T-cell (primary cell): ENCODE results near the gene PET117. TPM values are rescaled to one million over a fixed set of nuclear protein-coding genes. Genes with fewer than 3 reads are reported as not detected.
"Not testable (repeated sequence)": the region's sequence is repeated elsewhere in the genome, so short reads cannot be mapped to it uniquely, and the experiment has no call there.

Experiments
- ATAC-seq, 4 experiments: fragments of 200-7000 bp in 3 of 4; fragments of 150-1000 bp in 1 of 4; cut with Tn5 transposase; replicated peaks in 1 of 4; 1 replicate in 3 of 4; 2 replicates in 1 of 4; pipeline ENCODE4 v1.10.0; 2021; ENCODE audit warnings: moderate library complexity in 3 of 4, mild to moderate bottlenecking in 2 of 4, moderate number of reproducible peaks in 1 of 4
- CTCF ChIA-PET, 2 donors: fragments of 300-600 bp; sonication (Branson Sonifier 250); formaldehyde crosslinking; loops; one replicate each; lab custom pipeline; 2022; ENCODE audit warnings: antibody characterized with exemption in 2 of 2; lab: Charles Lee
- POLR2A ChIA-PET, 2 donors: fragments of 300-600 bp; sonication (Branson Sonifier 250); formaldehyde crosslinking; loops; one replicate each; lab custom pipeline; 2022; ENCODE audit warnings: antibody characterized with exemption in 2 of 2; lab: Charles Lee
- DNase-seq, 35 experiments: peaks; one replicate each; pipeline versions ENCODE4 v3.0.0 to v3.0.0-alpha.2; 2013 to 2023
- H3K27ac ChIP-seq: one replicate; pipeline ENCODE4 v1.5.1; 2013; ENCODE audit warnings: low read length
- H3K27me3 ChIP-seq, 2 experiments: replicated peaks in 1 of 2; 1 replicate in 1 of 2; 2 replicates in 1 of 2; pipeline versions ENCODE4 v1.6.1 to v1.7.0; 2013; ENCODE audit warnings: low read length in 1 of 2, mixed read lengths in 1 of 2; ENCODE audit not compliant: control insufficient read depth in 2 of 2, insufficient read depth in 2 of 2; ENCODE audit errors: extremely low read depth in 1 of 2
- H3K36me3 ChIP-seq, 2 donors: 1 replicate in 1 of 2; 2 replicates in 1 of 2; pipeline versions ENCODE4 v1.6.1 to v1.7.0; 2013; ENCODE audit warnings: low read length in 1 of 2; ENCODE audit not compliant: control insufficient read depth in 2 of 2, insufficient read depth in 1 of 2; ENCODE audit errors: extremely low read depth in 1 of 2
- H3K4me1 ChIP-seq, 2 experiments: 1 replicate in 1 of 2; 2 replicates in 1 of 2; pipeline versions ENCODE4 v1.6.1 to v1.7.0; 2013; ENCODE audit warnings: low read length in 2 of 2, mixed read lengths in 1 of 2; ENCODE audit not compliant: insufficient read depth in 2 of 2, control insufficient read depth in 1 of 2; ENCODE audit errors: extremely low read depth in 1 of 2
- H3K4me3 ChIP-seq, 2 donors: 1 replicate in 1 of 2; 2 replicates in 1 of 2; pipeline versions ENCODE4 v1.5.1 to v1.7.0; 2013; ENCODE audit warnings: mild to moderate bottlenecking in 2 of 2, low read length in 1 of 2, moderate library complexity in 1 of 2; ENCODE audit not compliant: control insufficient read depth in 1 of 2; ENCODE audit errors: extremely low read depth in 1 of 2
- H3K9me3 ChIP-seq: 2 replicates; pipeline ENCODE4 v1.7.0; 2013
- H3K27ac Mint-ChIP-seq, 2 donors: one replicate each; pipeline ENCODE4 v1.8.0; 2020 to 2021; ENCODE audit warnings: mild to moderate bottlenecking in 2 of 2, mixed read lengths in 2 of 2
- H3K27me3 Mint-ChIP-seq, 2 donors: one replicate each; pipeline ENCODE4 v1.8.0; 2021 to 2022; ENCODE audit warnings: mixed read lengths in 2 of 2
- H3K36me3 Mint-ChIP-seq: one replicate; pipeline ENCODE4 v1.8.0; 2021; ENCODE audit warnings: mixed read lengths
- H3K4me1 Mint-ChIP-seq, 3 donors: one replicate each; pipeline ENCODE4 v1.8.0; 2020 to 2022; ENCODE audit warnings: mixed read lengths in 3 of 3, mild to moderate bottlenecking in 1 of 3
- H3K4me3 Mint-ChIP-seq, 3 donors: one replicate each; pipeline ENCODE4 v1.8.0; 2020 to 2022; ENCODE audit warnings: mild to moderate bottlenecking in 3 of 3, mixed read lengths in 3 of 3, moderate library complexity in 3 of 3
- H3K9me3 Mint-ChIP-seq, 3 donors: one replicate each; pipeline ENCODE4 v1.8.0; 2020 to 2022; ENCODE audit warnings: mixed read lengths in 3 of 3
- WGBS: methylation state at CpG from one replicate; pipeline ENCODE4 v1.1.5; 2013; ENCODE audit warnings: missing lambda C conversion rate; ENCODE audit not compliant: insufficient coverage; 5-methylcytosine and 5-hydroxymethylcytosine counted together
- total RNA-seq, 35 experiments: library from RNA in 6 of 35; stranded (reverse) in 6 of 35; fragments of 120-200 nt in 1 of 35; gene quantifications; one replicate each; pipeline versions ENCODE4 v1.2.1 to v1.2.4 and lab custom pipeline; 2013 to 2026

The PET117 gene
- total RNA-seq, 5 donors from 2014 or later (not counting 1 experiment from before 2014, with no cell fraction given): 10.0 to 15.6 (median 13.4) TPM

DNA sequence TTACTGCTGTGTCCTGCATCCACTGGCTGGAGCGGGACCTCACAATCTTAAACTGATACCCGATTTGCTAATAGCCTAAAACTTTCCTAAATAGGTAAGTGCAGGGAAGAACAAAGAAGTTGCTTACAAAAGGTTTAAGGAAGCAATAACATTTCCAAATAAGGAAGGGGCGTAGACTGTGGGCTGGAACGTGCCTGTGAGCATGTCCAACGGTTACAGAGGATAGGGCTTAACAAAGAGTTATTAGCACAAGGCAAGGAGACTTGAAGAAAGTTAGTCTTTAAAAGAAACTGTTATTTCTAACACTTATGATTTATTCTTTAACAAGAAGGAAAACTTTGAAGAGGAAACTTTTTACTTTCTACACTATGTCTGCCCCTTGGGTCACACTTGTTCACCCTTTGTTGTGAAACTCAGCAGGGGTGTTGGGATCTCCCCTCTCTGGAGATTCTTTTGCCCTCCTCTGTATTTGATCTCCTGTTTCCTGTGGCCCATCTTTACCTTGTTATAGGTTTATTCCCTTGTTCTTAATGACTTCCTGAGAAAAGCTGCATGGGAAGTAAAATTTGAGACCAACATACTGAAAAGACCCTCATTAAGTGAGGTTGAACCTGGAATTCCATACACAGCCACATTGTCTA lies 28.7 kb downstream of the PET117 start:
- peaks cover 5 to 15% of the 10 kb centered on the region in 2 experiments for H3K4me1 ChIP-seq
- H3K27me3 ChIP-seq: no peaks in the 10 kb centered on the region
- no peaks in the 10 kb centered on the region for H3K27me3 Mint-ChIP-seq
- ChIA-PET POLR2A (no interaction called here), CTCF (interaction anchor here in 1 of 2 donors (0.5 kb wide), 1 partner anchor 21 kb away, joined by 3 read pairs; no protein-coding TSS in a partner anchor)
- no peak overlapping the region for H3K27ac Mint-ChIP-seq
- peaks cover 57 to 68% (median 66%) of the 10 kb centered on the region in 3 donors for H3K4me1 Mint-ChIP-seq
- no peaks in the 10 kb centered on the region for H3K9me3 ChIP-seq
- H3K36me3 Mint-ChIP-seq: peaks cover 51% of the 10 kb centered on the region
- 100% methylated on average over 1 of the region's 5 CpGs for WGBS
- no peak overlapping the region for H3K4me3 Mint-ChIP-seq
- ATAC-seq (no peak), DNase-seq (no peak)
- no peaks in the 10 kb centered on the region for H3K9me3 Mint-ChIP-seq
- peaks cover 0 to 44% of the 10 kb centered on the region in 2 donors for H3K36me3 ChIP-seq
- no peak overlapping the region for H3K27ac ChIP-seq
- no peak overlapping the region for H3K4me3 ChIP-seq

DNA sequence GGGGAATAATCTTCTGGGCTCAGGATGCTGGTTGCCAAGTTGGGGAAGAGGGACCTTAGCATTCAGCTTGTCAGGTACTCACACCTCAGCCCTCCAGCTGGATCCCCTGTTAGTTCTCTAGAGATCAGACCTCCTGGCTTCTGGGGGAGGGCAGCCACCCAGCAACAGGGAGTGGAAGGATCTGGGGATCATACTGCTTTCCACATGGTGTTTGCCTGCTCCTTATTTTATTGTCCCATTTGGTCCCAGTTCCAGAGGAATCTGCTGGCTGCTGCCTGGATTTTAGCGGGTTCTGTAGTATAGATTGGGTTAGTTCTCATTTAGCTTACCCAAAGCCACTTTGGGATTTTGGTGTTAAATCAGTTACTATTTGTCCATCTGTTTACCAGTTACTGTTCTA lies 29.3 kb downstream of the PET117 start:
- H3K4me3 Mint-ChIP-seq: no peak overlapping the region
- CTCF ChIA-PET: interaction anchor here in 1 of 2 donors (0.5 kb wide), 1 partner anchor 22 kb away, joined by 3 read pairs; no protein-coding TSS in a partner anchor
- no peaks in the 10 kb centered on the region for H3K9me3 ChIP-seq
- no CpG with 5 or more reads among the region's 1 CpG for WGBS
- no peak for DNase-seq
- H3K27ac Mint-ChIP-seq: no peak overlapping the region
- H3K4me1 Mint-ChIP-seq: peaks cover 57 to 69% (median 68%) of the 10 kb centered on the region in 3 donors
- H3K36me3 ChIP-seq: peaks cover 0 to 39% of the 10 kb centered on the region in 2 donors
- H3K4me3 ChIP-seq: no peak overlapping the region
- POLR2A ChIA-PET: no interaction called here
- no peak for ATAC-seq
- H3K27ac ChIP-seq: no peak overlapping the region
- peaks cover 51% of the 10 kb centered on the region for H3K36me3 Mint-ChIP-seq
- peaks cover 5 to 15% of the 10 kb centered on the region in 2 experiments for H3K4me1 ChIP-seq
- no peaks in the 10 kb centered on the region for H3K9me3 Mint-ChIP-seq
- no peaks in the 10 kb centered on the region for H3K27me3 Mint-ChIP-seq
- no peaks in the 10 kb centered on the region for H3K27me3 ChIP-seq

DNA sequence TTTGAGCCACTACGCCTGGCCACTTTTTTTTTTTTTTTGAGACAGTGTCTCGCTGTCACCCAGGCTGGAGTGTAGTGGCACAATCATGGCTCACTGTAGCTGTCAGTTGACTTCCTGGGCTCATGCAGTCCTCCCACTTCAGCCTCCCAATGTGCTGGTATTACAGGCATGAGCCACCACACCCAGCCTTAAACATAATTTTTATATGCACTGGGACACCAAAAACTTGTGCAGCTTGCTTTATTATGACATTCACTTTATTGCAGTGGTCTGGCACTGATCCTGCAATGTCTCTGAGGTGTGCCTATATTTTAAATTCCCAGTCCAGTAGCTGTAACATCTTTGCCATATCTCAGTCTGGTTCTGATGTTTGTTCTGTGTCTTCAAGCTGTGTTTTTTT lies 34.7 kb downstream of the PET117 start:
- Mint-ChIP-seq H3K36me3 (peaks cover 69% of the 10 kb centered on the region), H3K27ac (no peak overlapping the region), H3K9me3 (no peaks in the 10 kb centered on the region), H3K4me3 (no peak overlapping the region), H3K27me3 (no peaks in the 10 kb centered on the region), H3K4me1 (peaks cover 34 to 51% (median 50%) of the 10 kb centered on the region in 3 donors)
- Histone ChIP-seq H3K4me3 (no peak overlapping the region), H3K36me3 (peaks cover 5 to 25% of the 10 kb centered on the region in 2 donors), H3K27ac (no peak overlapping the region), H3K9me3 (no peaks in the 10 kb centered on the region), H3K4me1 (no peaks in the 10 kb centered on the region), H3K27me3 (no peaks in the 10 kb centered on the region)
- ATAC-seq (no peak), DNase-seq (no peak)
- 92% methylated on average over 1 of the region's 2 CpGs for WGBS
- ChIA-PET CTCF (interaction anchor here in 1 of 2 donors (0.7 kb wide), 1 partner anchor 12 kb away, joined by 3 read pairs; no protein-coding TSS in a partner anchor), POLR2A (interaction anchor here (0.7 kb wide), 2 partner anchors 14 to 599 kb away, joined by 3 to 4 read pairs; no protein-coding TSS in a partner anchor)

DNA sequence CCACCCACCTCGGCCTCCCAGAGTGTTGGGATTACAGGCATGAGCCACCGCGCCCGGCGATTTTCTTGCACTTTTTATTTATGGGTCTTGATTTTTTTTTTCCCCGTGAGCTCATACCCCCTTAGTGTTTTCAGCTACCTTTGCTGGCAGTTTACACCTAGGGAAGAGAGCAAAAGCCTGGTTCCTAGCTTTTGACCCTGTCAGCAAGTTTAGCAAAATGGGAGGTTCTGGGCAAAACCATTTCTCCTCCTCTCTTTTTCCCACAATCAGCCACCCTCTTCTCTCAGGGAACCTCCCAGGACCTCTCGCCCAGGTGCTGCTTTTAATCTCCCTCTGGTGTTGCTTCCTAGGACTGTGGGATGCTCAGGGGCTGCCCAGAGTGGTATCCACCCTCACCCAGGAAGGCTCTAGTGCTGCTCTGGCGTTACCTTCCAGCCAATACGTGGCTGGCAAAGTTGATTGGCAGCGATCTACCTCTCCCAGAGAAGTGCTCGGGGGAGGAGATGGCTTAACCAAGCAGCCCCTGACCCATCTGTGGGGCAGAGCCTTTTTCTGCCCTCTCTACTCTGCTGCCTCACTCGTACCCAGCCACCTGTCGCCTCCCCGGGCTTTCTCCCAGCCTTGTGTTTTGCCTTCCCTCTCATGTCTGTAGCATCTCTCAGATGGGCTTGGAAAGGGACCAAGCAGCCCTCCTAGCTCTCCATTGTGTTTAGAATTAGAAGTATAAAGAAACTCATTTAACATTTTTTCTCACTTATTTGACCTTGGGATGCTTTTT lies 37.4 kb downstream of the PET117 start:
- H3K27ac Mint-ChIP-seq: no peak overlapping the region
- H3K27me3 ChIP-seq: no peaks in the 10 kb centered on the region
- H3K4me3 ChIP-seq: no peak overlapping the region
- peaks cover under 1 to 5% (median 2%) of the 10 kb centered on the region in 3 donors for H3K9me3 Mint-ChIP-seq
- ChIA-PET POLR2A (no interaction called here), CTCF (interaction anchor here in 1 of 2 donors (0.6 kb wide), 1 partner anchor 321 kb away, joined by 9 read pairs; no protein-coding TSS in a partner anchor)
- ATAC-seq: no peak
- WGBS: 95% methylated on average over 10 of the region's 14 CpGs
- H3K36me3 ChIP-seq: peaks cover 8 to 23% of the 10 kb centered on the region in 2 donors
- H3K4me1 Mint-ChIP-seq: peaks cover 21 to 32% (median 28%) of the 10 kb centered on the region in 3 donors
- no peak overlapping the region for H3K4me3 Mint-ChIP-seq
- no peaks in the 10 kb centered on the region for H3K4me1 ChIP-seq
- H3K9me3 ChIP-seq: no peaks in the 10 kb centered on the region
- H3K27ac ChIP-seq: no peak overlapping the region
- no peak for DNase-seq
- no peaks in the 10 kb centered on the region for H3K27me3 Mint-ChIP-seq
- peaks cover 76% of the 10 kb centered on the region for H3K36me3 Mint-ChIP-seq

DNA sequence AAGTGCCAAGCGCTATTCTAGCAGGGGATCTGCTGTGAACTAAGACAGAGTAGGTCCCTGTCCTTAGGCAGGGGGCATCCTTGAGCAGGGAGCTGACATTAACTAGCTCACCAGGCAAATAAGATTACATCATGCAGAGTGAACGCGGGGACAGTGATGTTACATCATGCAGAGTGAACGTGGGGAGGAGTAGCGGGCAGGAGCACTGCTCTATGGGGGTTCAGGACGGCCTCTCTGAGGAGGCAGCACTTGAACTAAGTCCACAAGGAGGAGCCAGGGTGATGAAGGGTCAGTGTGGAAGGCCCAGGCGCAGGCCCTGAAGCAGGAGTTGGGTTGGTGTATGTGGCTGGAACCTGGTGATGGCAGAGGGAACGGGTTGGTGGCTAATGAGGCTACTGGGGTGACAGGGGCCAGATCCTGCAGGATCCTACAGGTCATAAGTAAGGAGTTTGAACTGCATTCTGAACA lies 38.7 kb downstream of the PET117 start:
- Histone ChIP-seq H3K4me1 (no peaks in the 10 kb centered on the region), H3K9me3 (no peaks in the 10 kb centered on the region), H3K4me3 (no peak overlapping the region), H3K36me3 (peaks cover 9 to 26% of the 10 kb centered on the region in 2 donors), H3K27ac (no peak overlapping the region), H3K27me3 (no peaks in the 10 kb centered on the region)
- Mint-ChIP-seq H3K36me3 (peaks cover 75% of the 10 kb centered on the region), H3K9me3 (peaks cover 5 to 10% (median 6%) of the 10 kb centered on the region in 3 donors), H3K4me3 (no peak overlapping the region), H3K27me3 (no peaks in the 10 kb centered on the region), H3K27ac (no peak overlapping the region), H3K4me1 (peaks cover 17 to 24% (median 22%) of the 10 kb centered on the region in 3 donors)
- WGBS: 100% methylated on average over 7 of the region's 8 CpGs
- no peak for ATAC-seq
- ChIA-PET POLR2A (no interaction called here), CTCF (no interaction called here)
- no peak for DNase-seq

DNA sequence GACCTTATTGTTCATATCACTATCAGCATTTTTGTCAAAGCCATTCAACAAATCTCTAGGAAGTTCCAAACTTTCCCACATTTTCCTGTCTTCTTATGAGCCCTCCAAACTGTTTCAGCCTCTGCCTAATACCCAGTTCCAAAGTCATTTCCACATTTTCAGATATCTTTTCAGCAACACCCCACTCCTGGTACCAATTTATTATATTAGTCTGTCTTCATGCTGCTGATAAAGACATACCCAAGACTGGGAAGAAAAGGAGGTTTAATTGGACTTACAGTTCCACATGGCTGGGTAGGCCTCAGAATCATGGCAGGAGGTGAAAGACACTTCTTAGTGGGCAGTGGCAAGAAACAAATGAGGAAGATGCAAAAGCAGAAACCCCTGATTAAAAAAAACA lies 42.7 kb downstream of the PET117 start:
- H3K9me3 Mint-ChIP-seq: peaks cover 5 to 10% (median 6%) of the 10 kb centered on the region in 3 donors
- H3K27ac Mint-ChIP-seq, ATAC-seq, H3K4me1 ChIP-seq, H3K27ac ChIP-seq, H3K9me3 ChIP-seq, H3K4me3 Mint-ChIP-seq, H3K4me3 ChIP-seq, H3K27me3 Mint-ChIP-seq, H3K4me1 Mint-ChIP-seq, DNase-seq, H3K27me3 ChIP-seq: not testable (repeated sequence)
- peaks cover 4 to 55% of the 10 kb centered on the region in 2 donors for H3K36me3 ChIP-seq
- peaks cover 76% of the 10 kb centered on the region for H3K36me3 Mint-ChIP-seq
- CTCF ChIA-PET: interaction anchor here (0.7 kb wide), 2 partner anchors 30 to 677 kb away, joined by 4 to 5 read pairs; no protein-coding TSS in a partner anchor
- POLR2A ChIA-PET: interaction anchor here in 1 of 2 donors (0.5 to 0.6 kb wide), 2 partner anchors 28 to 42 kb away, joined by 3 to 6 read pairs; no protein-coding TSS in a partner anchor
